T-cell (primary cell): ENCODE results near the gene ANK3. TPM values are rescaled to one million over a fixed set of nuclear protein-coding genes. Genes with fewer than 3 reads are reported as not detected.

ENCODE experiments used
- ATAC-seq, 4 experiments: fragments of 200-7000 bp in 3 of 4; fragments of 150-1000 bp in 1 of 4; cut with Tn5 transposase; replicated peaks in 1 of 4; 1 replicate in 3 of 4; 2 replicates in 1 of 4; pipeline ENCODE4 v1.10.0; 2021; ENCODE audit warnings: moderate library complexity in 3 of 4, mild to moderate bottlenecking in 2 of 4, moderate number of reproducible peaks in 1 of 4
- CTCF ChIA-PET, 2 donors: fragments of 300-600 bp; sonication (Branson Sonifier 250); formaldehyde crosslinking; loops; one replicate each; lab custom pipeline; 2022; ENCODE audit warnings: antibody characterized with exemption in 2 of 2; lab: Charles Lee
- POLR2A ChIA-PET, 2 donors: fragments of 300-600 bp; sonication (Branson Sonifier 250); formaldehyde crosslinking; loops; one replicate each; lab custom pipeline; 2022; ENCODE audit warnings: antibody characterized with exemption in 2 of 2; lab: Charles Lee
- DNase-seq, 35 experiments: peaks; one replicate each; pipeline versions ENCODE4 v3.0.0 to v3.0.0-alpha.2; 2013 to 2023
- H3K27ac ChIP-seq: one replicate; pipeline ENCODE4 v1.5.1; 2013; ENCODE audit warnings: low read length
- H3K27me3 ChIP-seq, 2 experiments: replicated peaks in 1 of 2; 1 replicate in 1 of 2; 2 replicates in 1 of 2; pipeline versions ENCODE4 v1.6.1 to v1.7.0; 2013; ENCODE audit warnings: low read length in 1 of 2, mixed read lengths in 1 of 2; ENCODE audit not compliant: control insufficient read depth in 2 of 2, insufficient read depth in 2 of 2; ENCODE audit errors: extremely low read depth in 1 of 2
- H3K36me3 ChIP-seq, 2 donors: 1 replicate in 1 of 2; 2 replicates in 1 of 2; pipeline versions ENCODE4 v1.6.1 to v1.7.0; 2013; ENCODE audit warnings: low read length in 1 of 2; ENCODE audit not compliant: control insufficient read depth in 2 of 2, insufficient read depth in 1 of 2; ENCODE audit errors: extremely low read depth in 1 of 2
- H3K4me1 ChIP-seq, 2 experiments: 1 replicate in 1 of 2; 2 replicates in 1 of 2; pipeline versions ENCODE4 v1.6.1 to v1.7.0; 2013; ENCODE audit warnings: low read length in 2 of 2, mixed read lengths in 1 of 2; ENCODE audit not compliant: insufficient read depth in 2 of 2, control insufficient read depth in 1 of 2; ENCODE audit errors: extremely low read depth in 1 of 2
- H3K4me3 ChIP-seq, 2 donors: 1 replicate in 1 of 2; 2 replicates in 1 of 2; pipeline versions ENCODE4 v1.5.1 to v1.7.0; 2013; ENCODE audit warnings: mild to moderate bottlenecking in 2 of 2, low read length in 1 of 2, moderate library complexity in 1 of 2; ENCODE audit not compliant: control insufficient read depth in 1 of 2; ENCODE audit errors: extremely low read depth in 1 of 2
- H3K9me3 ChIP-seq: 2 replicates; pipeline ENCODE4 v1.7.0; 2013
- H3K27ac Mint-ChIP-seq, 2 donors: one replicate each; pipeline ENCODE4 v1.8.0; 2020 to 2021; ENCODE audit warnings: mild to moderate bottlenecking in 2 of 2, mixed read lengths in 2 of 2
- H3K27me3 Mint-ChIP-seq, 2 donors: one replicate each; pipeline ENCODE4 v1.8.0; 2021 to 2022; ENCODE audit warnings: mixed read lengths in 2 of 2
- H3K36me3 Mint-ChIP-seq: one replicate; pipeline ENCODE4 v1.8.0; 2021; ENCODE audit warnings: mixed read lengths
- H3K4me1 Mint-ChIP-seq, 3 donors: one replicate each; pipeline ENCODE4 v1.8.0; 2020 to 2022; ENCODE audit warnings: mixed read lengths in 3 of 3, mild to moderate bottlenecking in 1 of 3
- H3K4me3 Mint-ChIP-seq, 3 donors: one replicate each; pipeline ENCODE4 v1.8.0; 2020 to 2022; ENCODE audit warnings: mild to moderate bottlenecking in 3 of 3, mixed read lengths in 3 of 3, moderate library complexity in 3 of 3
- H3K9me3 Mint-ChIP-seq, 3 donors: one replicate each; pipeline ENCODE4 v1.8.0; 2020 to 2022; ENCODE audit warnings: mixed read lengths in 3 of 3
- WGBS: methylation state at CpG from one replicate; pipeline ENCODE4 v1.1.5; 2013; ENCODE audit warnings: missing lambda C conversion rate; ENCODE audit not compliant: insufficient coverage; 5-methylcytosine and 5-hydroxymethylcytosine counted together
- total RNA-seq, 35 experiments: library from RNA in 6 of 35; stranded (reverse) in 6 of 35; fragments of 120-200 nt in 1 of 35; gene quantifications; one replicate each; pipeline versions ENCODE4 v1.2.1 to v1.2.4 and lab custom pipeline; 2013 to 2026

The ANK3 gene
- total RNA-seq, 5 donors from 2014 or later (not counting 1 experiment from before 2014, with no cell fraction given) = 43.0 to 74.8 (median 56.7) TPM

GRCh38 chr10:60359066-60359465, 30.6 kb downstream of the ANK3 start:
- Histone ChIP-seq H3K4me1 (no peaks in the 10 kb centered on the region), H3K36me3 (no peaks in the 10 kb centered on the region), H3K9me3 (no peaks in the 10 kb centered on the region), H3K4me3 (no peak overlapping the region), H3K27me3 (no peaks in the 10 kb centered on the region), H3K27ac (no peak overlapping the region)
- Mint-ChIP-seq H3K9me3 (no peaks in the 10 kb centered on the region), H3K4me3 (no peak overlapping the region), H3K27ac (no peak overlapping the region), H3K36me3 (peaks cover 5% of the 10 kb centered on the region), H3K27me3 (no peaks in the 10 kb centered on the region), H3K4me1 (peaks cover 0 to 5% (median 0%) of the 10 kb centered on the region in 3 donors)
- CTCF ChIA-PET = no interaction called here
- ATAC-seq (no peak), DNase-seq (no peak)
- POLR2A ChIA-PET = no interaction called here

GRCh38 chr10:60358282-60358681, 31.4 kb downstream of the ANK3 start:
- H3K27ac ChIP-seq = no peak overlapping the region
- DNase-seq = no peak
- no peaks in the 10 kb centered on the region for H3K27me3 Mint-ChIP-seq
- H3K4me1 ChIP-seq = no peaks in the 10 kb centered on the region
- H3K9me3 Mint-ChIP-seq = no peaks in the 10 kb centered on the region
- no peak for ATAC-seq
- CTCF ChIA-PET = no interaction called here
- H3K36me3 Mint-ChIP-seq = peaks cover under 1% of the 10 kb centered on the region
- H3K4me3 ChIP-seq = no peak overlapping the region
- no peaks in the 10 kb centered on the region for H3K36me3 ChIP-seq
- H3K4me3 Mint-ChIP-seq = no peak overlapping the region
- H3K4me1 Mint-ChIP-seq = peaks cover 0 to 5% (median 2%) of the 10 kb centered on the region in 3 donors
- H3K9me3 ChIP-seq = no peaks in the 10 kb centered on the region
- no peak overlapping the region for H3K27ac Mint-ChIP-seq
- no peaks in the 10 kb centered on the region for H3K27me3 ChIP-seq
- POLR2A ChIA-PET = no interaction called here

GRCh38 chr10:60353519-60354258, 36.0 kb downstream of the ANK3 start:
- peaks cover 0 to 22% (median 9%) of the 10 kb centered on the region in 3 donors for H3K4me1 Mint-ChIP-seq
- WGBS = 90% methylated on average over 5 of the region's 9 CpGs
- no peaks in the 10 kb centered on the region for H3K27me3 ChIP-seq
- ChIA-PET POLR2A (no interaction called here), CTCF (no interaction called here)
- H3K4me3 Mint-ChIP-seq = no peak overlapping the region
- H3K4me3 ChIP-seq = no peak overlapping the region
- no peak for DNase-seq
- no peak for ATAC-seq
- no peak overlapping the region for H3K27ac Mint-ChIP-seq
- no peaks in the 10 kb centered on the region for H3K36me3 Mint-ChIP-seq
- H3K4me1 ChIP-seq = no peaks in the 10 kb centered on the region
- H3K27me3 Mint-ChIP-seq = no peaks in the 10 kb centered on the region
- no peaks in the 10 kb centered on the region for H3K36me3 ChIP-seq
- no peaks in the 10 kb centered on the region for H3K9me3 ChIP-seq
- H3K9me3 Mint-ChIP-seq = no peaks in the 10 kb centered on the region
- H3K27ac ChIP-seq = no peak overlapping the region

- no peak for DNase-seq
These were observed 37.6 kb downstream of the ANK3 start for GRCh38 chr10:60352105-60352504.

GRCh38 chr10:60351191-60351853, 38.4 kb downstream of the ANK3 start:
- 67% methylated on average over 2 of the region's 4 CpGs for WGBS
- Histone ChIP-seq H3K27me3 (no peaks in the 10 kb centered on the region), H3K4me3 (no peak overlapping the region), H3K4me1 (no peaks in the 10 kb centered on the region), H3K9me3 (no peaks in the 10 kb centered on the region), H3K27ac (no peak overlapping the region), H3K36me3 (no peaks in the 10 kb centered on the region)
- CTCF ChIA-PET = no interaction called here
- Mint-ChIP-seq H3K27ac (no peak overlapping the region), H3K9me3 (no peaks in the 10 kb centered on the region), H3K4me3 (no peak overlapping the region), H3K27me3 (no peaks in the 10 kb centered on the region), H3K4me1 (peaks cover 0 to 22% (median 15%) of the 10 kb centered on the region in 3 donors), H3K36me3 (no peaks in the 10 kb centered on the region)
- DNase-seq (no peak), ATAC-seq (no peak)
- POLR2A ChIA-PET = interaction anchor here in 1 of 2 donors (0.7 kb wide), 1 partner anchor 351 kb away, joined by 3 read pairs; no protein-coding TSS in a partner anchor

More at GRCh38 chr10:60352105-60352504, 37.6 kb downstream of the ANK3 start:
- ChIA-PET POLR2A (no interaction called here), CTCF (no interaction called here)
- Mint-ChIP-seq H3K4me3 (no peak overlapping the region), H3K4me1 (peaks cover 0 to 22% (median 13%) of the 10 kb centered on the region in 3 donors), H3K9me3 (no peaks in the 10 kb centered on the region), H3K27ac (no peak overlapping the region), H3K27me3 (no peaks in the 10 kb centered on the region), H3K36me3 (no peaks in the 10 kb centered on the region)
- ATAC-seq = no peak
- no peaks in the 10 kb centered on the region for H3K9me3 ChIP-seq
- no peaks in the 10 kb centered on the region for H3K4me1 ChIP-seq
- H3K4me3 ChIP-seq = no peak overlapping the region
- no peaks in the 10 kb centered on the region for H3K27me3 ChIP-seq
- 76% methylated on average over 2 of the region's 5 CpGs for WGBS
- no peak overlapping the region for H3K27ac ChIP-seq
- no peaks in the 10 kb centered on the region for H3K36me3 ChIP-seq

GRCh38 chr10:60350400-60350799, 39.3 kb downstream of the ANK3 start:
- Mint-ChIP-seq H3K36me3 (no peaks in the 10 kb centered on the region), H3K27me3 (no peaks in the 10 kb centered on the region), H3K4me3 (no peak overlapping the region), H3K27ac (no peak overlapping the region), H3K4me1 (peaks cover 0 to 22% (median 13%) of the 10 kb centered on the region in 3 donors), H3K9me3 (no peaks in the 10 kb centered on the region)
- H3K27ac ChIP-seq = no peak overlapping the region
- ChIA-PET POLR2A (interaction anchor here (0.5 to 0.7 kb wide), 2 partner anchors 49 to 352 kb away, joined by 3 read pairs; no protein-coding TSS in a partner anchor), CTCF (no interaction called here)
- H3K4me3 ChIP-seq = no peak overlapping the region
- no peaks in the 10 kb centered on the region for H3K36me3 ChIP-seq
- ATAC-seq (no peak), DNase-seq (no peak)
- H3K9me3 ChIP-seq = no peaks in the 10 kb centered on the region
- H3K27me3 ChIP-seq = no peaks in the 10 kb centered on the region
- no peaks in the 10 kb centered on the region for H3K4me1 ChIP-seq
- WGBS = no CpG with 5 or more reads among the region's 2 CpGs
